K562 (cell line): Measurements from ENCODE around the gene RAB5B. TPM values are rescaled to one million over a fixed set of nuclear protein-coding genes. Genes with fewer than 3 reads are reported as not detected.

ENCODE experiments used
- BDP1 ChIP-seq: IDR thresholded peaks from 3 replicates; pipeline ENCODE4 v1.6.1; 2011; ENCODE audit not compliant: insufficient read length, insufficient read depth
- CBFA2T3 ChIP-seq: fragments of 450-650 bp; IDR thresholded peaks from 2 replicates; pipeline ENCODE4 v1.6.1; 2017
- CBX2 ChIP-seq: fragments of 200-600 bp; sonication (generic); IDR thresholded peaks from one replicate; pipeline ENCODE4 v1.6.1; 2012; ENCODE audit warnings: mild to moderate bottlenecking, low read length, inconsistent platforms; ENCODE audit not compliant: insufficient read depth, poor library complexity, severe bottlenecking
- CTBP1 ChIP-seq: fragments of 450-650 bp; IDR thresholded peaks from 2 replicates; pipeline ENCODE4 v1.6.1; 2016; ENCODE audit warnings: borderline replicate concordance
- DIDO1 ChIP-seq: fragments of 450-650 bp; IDR thresholded peaks from 2 replicates; pipeline ENCODE4 v1.6.1; 2016; ENCODE audit warnings: low read depth, missing biosample characterization, missing genetic modification characterization
- EHMT2 ChIP-seq: fragments of 450-650 bp; IDR thresholded peaks from 2 replicates; pipeline ENCODE4 v1.6.1; 2018; ENCODE audit warnings: antibody characterized with exemption
- EZH2 ChIP-seq: IDR thresholded peaks from 2 replicates; pipeline ENCODE4 v1.6.1; 2012; ENCODE audit warnings: low read depth, mild to moderate bottlenecking, inconsistent platforms, low read length, borderline replicate concordance
- HDAC8 ChIP-seq: fragments of 450-650 bp; IDR thresholded peaks from 2 replicates; pipeline ENCODE4 v1.6.1; 2016; ENCODE audit warnings: mild to moderate bottlenecking, missing genetic modification characterization, moderate library complexity, missing compliant biosample characterization
- MYC ChIP-seq, 2 experiments: fragments of 250-450 bp in 1 of 2; sonication (Bioruptor Pico) in 1 of 2; IDR thresholded peaks; 2 replicates each; pipeline versions ENCODE4 v1.5.1 to v1.6.1; 2012 to 2021; ENCODE audit warnings: low read depth in 2 of 2, borderline replicate concordance in 1 of 2, improper control_type of control experiment in 1 of 2, low read length in 1 of 2, mild to moderate bottlenecking in 1 of 2, moderate library complexity in 1 of 2
- NFATC3 ChIP-seq: fragments of 450-650 bp; IDR thresholded peaks from 2 replicates; pipeline ENCODE4 v1.6.1; 2017; ENCODE audit warnings: mild to moderate bottlenecking
- PHB ChIP-seq: fragments of 250-450 bp; sonication (Bioruptor Pico); IDR thresholded peaks from 2 replicates; pipeline ENCODE4 v1.5.0; 2021
- SAFB2 ChIP-seq: fragments of 200-400 bp; formaldehyde crosslinking; IDR thresholded peaks from 2 replicates; pipeline ENCODE4 v1.6.1; 2018; ENCODE audit warnings: borderline replicate concordance, low read length, low read depth, moderate library complexity; ENCODE audit not compliant: severe bottlenecking
- SFPQ ChIP-seq: fragments of 200-400 bp; formaldehyde crosslinking; IDR thresholded peaks from 2 replicates; pipeline ENCODE4 v1.6.1; 2017; ENCODE audit warnings: mild to moderate bottlenecking, low read depth, low read length, moderate library complexity
- SIX5 ChIP-seq, 2 experiments: IDR thresholded peaks; 2 replicates each; pipeline ENCODE4 v1.6.1; 2011; ENCODE audit warnings: low read length in 2 of 2, borderline replicate concordance in 1 of 2, low read depth in 1 of 2, mild to moderate bottlenecking in 1 of 2, moderate library complexity in 1 of 2; ENCODE audit not compliant: insufficient read depth in 1 of 2
- SP1 ChIP-seq: sonication (generic); formaldehyde crosslinking; IDR thresholded peaks from 2 replicates; pipeline ENCODE4 v1.8.1; 2022; ENCODE audit warnings: mild to moderate bottlenecking, missing genetic modification reagents
- TAF15 ChIP-seq: fragments of 200-400 bp; formaldehyde crosslinking; IDR thresholded peaks from 2 replicates; pipeline ENCODE4 v1.6.1; 2017; ENCODE audit warnings: mild to moderate bottlenecking, low read depth, low read length, moderate library complexity
- TCF7 ChIP-seq: sonication (generic); IDR thresholded peaks from 2 replicates; pipeline ENCODE4 v1.6.1; 2016; ENCODE audit warnings: antibody characterized with exemption, borderline replicate concordance
- ZNF436 ChIP-seq: fragments of 250-450, 450-650 bp; sonication (Bioruptor Pico); formaldehyde crosslinking; IDR thresholded peaks from 2 replicates; pipeline ENCODE4 v1.7.0; 2020; ENCODE audit warnings: mild to moderate bottlenecking
- ZNF551 ChIP-seq: fragments of 250-450 bp; sonication (Bioruptor Pico); IDR thresholded peaks from 2 replicates; pipeline ENCODE4 v1.5.0; 2021; ENCODE audit warnings: mild to moderate bottlenecking, moderate library complexity
- ZNF75A ChIP-seq: fragments of 450-650 bp; formaldehyde crosslinking; IDR thresholded peaks from 2 replicates; pipeline ENCODE4 v1.4.0; 2020; ENCODE audit warnings: mild to moderate bottlenecking
- ZNF780A ChIP-seq: fragments of 250-450 bp; sonication (Bioruptor Pico); IDR thresholded peaks from 2 replicates; pipeline ENCODE4 v1.5.0; 2021; ENCODE audit warnings: mild to moderate bottlenecking
- polyA plus RNA-seq, 8 experiments: library from polyadenylated mRNA; depleted of rRNA in 4 of 8; stranded (reverse) in 5 of 8; unstranded in 3 of 8; fragments of >200 nt; fragmentation: Nextera tagmentation in 2 of 8; fragmentation: Illumina TruSeq in 1 of 8; extraction: Ambion mirVana in 2 of 8; extraction: Trizol in 1 of 8; gene quantifications; 2 replicates each; pipeline versions ENCODE4 v1.2.1 to v1.2.3, GENCODE V29; 2011 to 2014; ENCODE audit warnings: inconsistent platforms in 1 of 8, missing spikeins in 1 of 8
- total RNA-seq, 7 experiments: library from RNA; depleted of rRNA in 6 of 7; stranded (reverse); fragments of >200 nt in 6 of 7; fragmentation: Illumina TruSeq in 2 of 7; extraction: Trizol in 2 of 7; gene quantifications; 2 replicates each; pipeline versions ENCODE4 v1.2.1 to v1.2.3, GENCODE V29; 2011 to 2021; ENCODE audit warnings: low replicate concordance in 1 of 7
- TF ChIP-seq, protein P1 (sequence below): fragments of 250-450 bp; sonication (Bioruptor Pico); IDR thresholded peaks from 2 replicates; pipeline ENCODE4 v1.5.0; 2022; ENCODE audit warnings: mild to moderate bottlenecking
- TF ChIP-seq, protein P2 (sequence below): IDR thresholded peaks from 3 replicates; pipeline ENCODE4 v1.6.1; 2011; ENCODE audit warnings: borderline replicate concordance, mild to moderate bottlenecking; ENCODE audit not compliant: insufficient read length, insufficient read depth

The RAB5B gene
- total and polyA plus RNA-seq, 9 of the 15 experiments (the other 6 are each of a cell fraction or from before 2014, with no cell fraction given), result 6.8 to 73.8 (median 25.2) TPM

- TF ChIP-seq MYC (IDR thresholded peaks at IDR 0.05; ENCODE audit: low read depth, low read length) (no peak; the same call in 1 of the 2 replicates), MYC (CRISPR knock-in tag; IDR thresholded peaks at IDR 0.05; ENCODE audit: borderline replicate concordance, low read depth) (no peak), SIX5 (IDR thresholded peaks at IDR 0.05; ENCODE audit: borderline replicate concordance in 1 of 2, insufficient read depth in 1 of 2, low read depth in 1 of 2, low read length in 2 of 2) (no peak), ZNF780A (CRISPR knock-in tag) (no peak), DIDO1 (tag) (no peak), SFPQ (no peak), TCF7 (no peak), BDP1 (no peak), EZH2 (no peak), PHB (CRISPR knock-in tag) (0 out of 2 replicates have a peak, but pooled peaks have one; percentile 43), CBX2 (no peak), ZNF551 (CRISPR knock-in tag) (no peak), CTBP1 (0 out of 2 replicates have a peak, but pooled peaks have one; percentile 27), TAF15 (no peak), NFATC3 (no peak), SP1 (CRISPR knock-in tag) (no peak; the same call in none of the 2 replicates), ZNF436 (0 out of 2 replicates have a peak, but pooled peaks have one; percentile 23), CBFA2T3 (peak; percentile 12; the same call in 1 of the 2 replicates), EHMT2 (no peak), HDAC8 (tag) (no peak), ZNF75A (CRISPR knock-in tag) (0 out of 2 replicates have a peak, but pooled peaks have one; percentile 37), SAFB2 (no peak)
- TF ChIP-seq, protein P1, sequence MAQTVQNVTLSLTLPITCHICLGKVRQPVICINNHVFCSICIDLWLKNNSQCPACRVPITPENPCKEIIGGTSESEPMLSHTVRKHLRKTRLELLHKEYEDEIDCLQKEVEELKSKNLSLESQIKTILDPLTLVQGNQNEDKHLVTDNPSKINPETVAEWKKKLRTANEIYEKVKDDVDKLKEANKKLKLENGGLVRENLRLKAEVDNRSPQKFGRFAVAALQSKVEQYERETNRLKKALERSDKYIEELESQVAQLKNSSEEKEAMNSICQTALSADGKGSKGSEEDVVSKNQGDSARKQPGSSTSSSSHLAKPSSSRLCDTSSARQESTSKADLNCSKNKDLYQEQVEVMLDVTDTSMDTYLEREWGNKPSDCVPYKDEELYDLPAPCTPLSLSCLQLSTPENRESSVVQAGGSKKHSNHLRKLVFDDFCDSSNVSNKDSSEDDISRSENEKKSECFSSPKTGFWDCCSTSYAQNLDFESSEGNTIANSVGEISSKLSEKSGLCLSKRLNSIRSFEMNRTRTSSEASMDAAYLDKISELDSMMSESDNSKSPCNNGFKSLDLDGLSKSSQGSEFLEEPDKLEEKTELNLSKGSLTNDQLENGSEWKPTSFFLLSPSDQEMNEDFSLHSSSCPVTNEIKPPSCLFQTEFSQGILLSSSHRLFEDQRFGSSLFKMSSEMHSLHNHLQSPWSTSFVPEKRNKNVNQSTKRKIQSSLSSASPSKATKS (CRISPR knock-in tag), result no peak
- TF ChIP-seq, protein P2, sequence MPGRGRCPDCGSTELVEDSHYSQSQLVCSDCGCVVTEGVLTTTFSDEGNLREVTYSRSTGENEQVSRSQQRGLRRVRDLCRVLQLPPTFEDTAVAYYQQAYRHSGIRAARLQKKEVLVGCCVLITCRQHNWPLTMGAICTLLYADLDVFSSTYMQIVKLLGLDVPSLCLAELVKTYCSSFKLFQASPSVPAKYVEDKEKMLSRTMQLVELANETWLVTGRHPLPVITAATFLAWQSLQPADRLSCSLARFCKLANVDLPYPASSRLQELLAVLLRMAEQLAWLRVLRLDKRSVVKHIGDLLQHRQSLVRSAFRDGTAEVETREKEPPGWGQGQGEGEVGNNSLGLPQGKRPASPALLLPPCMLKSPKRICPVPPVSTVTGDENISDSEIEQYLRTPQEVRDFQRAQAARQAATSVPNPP, result no peak
These were observed 23.0 kb downstream of the RAB5B start, which contains the start of gene SUOX (continued) for GRCh38 chr12:55996715-55997534.
